Measurements from ENCODE around the gene MAF.

DNA sequence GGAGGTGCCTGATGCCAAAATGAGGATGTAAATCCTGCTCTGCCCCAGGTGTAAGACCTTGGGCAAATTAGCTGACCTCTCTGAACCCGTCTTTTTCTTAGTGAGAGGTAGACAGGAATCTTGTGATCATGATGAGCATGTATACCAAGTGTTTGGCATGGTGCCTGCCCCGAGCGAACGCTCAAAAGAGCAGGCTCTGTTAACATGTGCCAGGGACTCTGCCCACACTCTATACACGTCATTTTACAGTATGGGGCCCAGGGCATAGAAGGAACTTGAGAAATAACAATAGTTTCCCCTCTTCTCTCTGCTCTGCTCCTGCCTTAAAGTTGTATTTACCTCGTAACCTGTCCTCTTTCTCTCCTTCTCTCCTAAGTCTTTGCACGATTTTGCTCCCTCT lies 9.3 kb upstream of the MAF start:
- TF ChIP-seq EZH2 (IDR thresholded peaks at IDR 0.05; ENCODE audit: borderline replicate concordance) = no peak
- no peak for TF ChIP-seq CTCF (IDR thresholded peaks at IDR 0.05; ENCODE audit: poor library complexity)
- TF ChIP-seq EZH2phosphoT487 (IDR thresholded peaks at IDR 0.05; ENCODE audit: low read depth, severe bottlenecking, unreplicated experiment) = no peak
